Right ventricle myocardium superior (tissue), 1 donor: ENCODE data around the gene SLC66A1. TPM values are rescaled to one million over a fixed set of nuclear protein-coding genes. Genes with fewer than 3 reads are reported as not detected.

Source experiments
- ATAC-seq: fragments of 200-7000 bp; cut with Tn5 transposase; one replicate; pipeline ENCODE4 v1.9.1; 2020; ENCODE audit warnings: mild to moderate bottlenecking; ENCODE audit not compliant: poor library complexity
- DNase-seq: peaks from one replicate; pipeline ENCODE4 v3.0.0-alpha.2; 2020
- intact Hi-C: fragments of 100-400 bp; cut with DNase I; formaldehyde crosslinking; loops from one replicate; pipeline ENCODE4 v1.11.2; 2022
- total RNA-seq: library from RNA; stranded (reverse); fragmentation: NEBNext Ultra II Directional; extraction: Animal tissue kit (Norgen Biotek cat#: 25700); gene quantifications from one replicate; pipeline ENCODE4 v1.2.1, GENCODE V29; 2021
- donor health status: DM: no; HTN: yes; CAD: no; lungs with severe emphysema.

SLC66A1 gene
- total RNA-seq, 1 donor from 2014 or later: 5.8 TPM

DNA sequence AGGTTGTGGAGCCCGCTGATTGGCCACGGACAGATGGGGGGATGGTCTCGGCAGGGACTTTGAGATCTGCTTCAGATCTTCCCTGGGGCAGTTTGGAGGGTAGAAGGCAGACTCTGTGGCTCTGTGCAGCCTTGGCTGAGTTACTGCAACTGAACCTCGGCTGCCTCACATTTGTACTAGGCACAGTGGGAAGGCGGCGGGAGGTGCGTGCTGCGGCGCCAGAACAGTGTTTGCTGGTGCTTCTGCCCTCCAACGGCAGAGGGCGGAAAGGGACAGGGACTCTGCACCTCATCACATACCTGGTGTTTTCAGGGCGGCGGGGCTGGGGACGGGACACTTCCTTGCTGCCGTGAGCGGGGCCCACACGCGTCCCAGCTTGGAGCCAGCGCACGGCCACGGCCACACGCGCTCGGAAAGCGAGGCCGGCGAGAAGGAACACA, 26.2 kb downstream of the SLC66A1 start:
- ATAC-seq (no peak), DNase-seq (peak; percentile 41)
- intact Hi-C loops: no loop called here

DNA sequence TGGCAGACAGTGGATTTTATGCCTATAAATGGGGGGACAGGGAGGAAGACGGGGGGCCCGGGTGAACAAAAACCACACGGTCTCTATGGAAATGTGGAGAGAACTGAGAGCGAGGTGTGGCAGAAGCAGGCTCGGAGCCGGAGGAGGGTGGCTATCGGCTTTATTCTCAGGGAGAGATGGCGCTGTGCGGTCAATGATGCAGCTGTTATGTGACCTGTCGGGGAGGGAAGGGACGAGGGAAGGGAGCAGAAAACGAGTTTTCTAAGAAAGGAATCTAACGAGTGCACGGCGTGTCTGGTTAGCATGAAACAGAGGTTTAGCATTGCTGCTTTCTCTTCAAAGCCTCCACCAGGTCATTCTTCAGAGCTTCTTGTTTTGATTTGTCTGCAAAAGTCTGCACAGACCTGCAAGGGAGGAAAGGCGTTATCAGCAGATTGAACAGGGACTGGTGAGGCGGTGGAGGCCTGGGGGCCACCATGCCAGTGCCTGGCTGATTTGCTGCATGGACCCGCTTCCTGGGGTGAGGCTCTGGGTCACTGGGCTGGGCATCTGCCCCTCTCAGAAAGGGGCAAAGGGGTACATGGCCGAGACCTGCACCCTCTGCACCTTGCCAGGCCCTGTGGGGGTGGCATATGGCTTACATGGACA, 27.2 kb downstream of the SLC66A1 start:
- DNase-seq: no peak
- ATAC-seq: no peak
- intact Hi-C loops: no loop called here

GRCh38 chr1:19340387-19340937, 28.3 kb downstream of the SLC66A1 start:
- intact Hi-C loops: loop anchor here (5.0 kb wide), 1 partner anchor 312 kb away; no protein-coding TSS in a partner anchor
- no peak for DNase-seq
- no peak for ATAC-seq

- DNase-seq (peak; percentile 80), ATAC-seq (peak; percentile 46)
- intact Hi-C loops: loop anchor here (5.0 kb wide), 1 partner anchor 311 kb away; no protein-coding TSS in a partner anchor
These were observed 29.3 kb downstream of the SLC66A1 start for GRCh38 chr1:19341201-19342061.

DNA sequence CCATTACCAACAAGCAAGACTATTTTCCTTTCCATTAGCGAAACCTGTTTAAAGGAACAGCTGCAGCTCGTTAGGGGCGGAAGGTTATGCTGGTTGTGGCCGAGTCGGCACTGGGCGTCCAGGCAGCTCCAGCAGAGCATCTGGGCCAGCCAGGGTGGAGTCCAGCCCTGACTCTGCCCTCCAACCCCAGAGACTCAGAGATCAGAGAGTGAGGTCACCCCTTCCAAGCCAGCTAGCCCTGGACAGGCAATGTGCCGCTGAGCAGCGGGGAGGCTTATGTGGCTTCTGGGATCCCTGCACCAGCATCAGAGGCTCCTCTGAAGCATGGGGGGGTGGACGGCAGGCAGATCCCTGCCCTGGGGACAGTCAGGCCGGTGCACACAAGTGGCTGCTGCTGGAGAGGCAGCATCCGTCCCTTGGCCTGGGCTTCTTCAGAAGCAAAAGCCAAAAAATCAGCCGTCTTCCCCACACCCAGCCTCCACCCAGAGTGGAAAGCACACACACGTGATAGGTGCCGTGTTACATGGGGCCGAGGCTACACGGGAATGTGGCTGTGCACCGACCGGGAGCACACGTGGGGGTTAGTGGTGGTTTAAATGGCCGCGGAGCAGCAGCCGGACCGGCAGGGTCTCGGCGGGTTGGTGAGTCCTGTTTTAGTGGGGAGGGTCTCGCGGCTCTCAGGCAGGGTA, 30.1 kb downstream of the SLC66A1 start:
- peak; percentile 56 for ATAC-seq
- intact Hi-C loops: loop anchor here (5.0 kb wide), 1 partner anchor 310 kb away; no protein-coding TSS in a partner anchor

GRCh38 chr1:19342894-19343616, 30.9 kb downstream of the SLC66A1 start:
- DNase-seq (peak; percentile 36), ATAC-seq (no peak)
- intact Hi-C loops: loop anchor here (5.0 kb wide), 1 partner anchor 309 kb away; no protein-coding TSS in a partner anchor

More for the DNA sequence above, 30.1 kb downstream of the SLC66A1 start:
- DNase-seq: peak; percentile 73

DNA sequence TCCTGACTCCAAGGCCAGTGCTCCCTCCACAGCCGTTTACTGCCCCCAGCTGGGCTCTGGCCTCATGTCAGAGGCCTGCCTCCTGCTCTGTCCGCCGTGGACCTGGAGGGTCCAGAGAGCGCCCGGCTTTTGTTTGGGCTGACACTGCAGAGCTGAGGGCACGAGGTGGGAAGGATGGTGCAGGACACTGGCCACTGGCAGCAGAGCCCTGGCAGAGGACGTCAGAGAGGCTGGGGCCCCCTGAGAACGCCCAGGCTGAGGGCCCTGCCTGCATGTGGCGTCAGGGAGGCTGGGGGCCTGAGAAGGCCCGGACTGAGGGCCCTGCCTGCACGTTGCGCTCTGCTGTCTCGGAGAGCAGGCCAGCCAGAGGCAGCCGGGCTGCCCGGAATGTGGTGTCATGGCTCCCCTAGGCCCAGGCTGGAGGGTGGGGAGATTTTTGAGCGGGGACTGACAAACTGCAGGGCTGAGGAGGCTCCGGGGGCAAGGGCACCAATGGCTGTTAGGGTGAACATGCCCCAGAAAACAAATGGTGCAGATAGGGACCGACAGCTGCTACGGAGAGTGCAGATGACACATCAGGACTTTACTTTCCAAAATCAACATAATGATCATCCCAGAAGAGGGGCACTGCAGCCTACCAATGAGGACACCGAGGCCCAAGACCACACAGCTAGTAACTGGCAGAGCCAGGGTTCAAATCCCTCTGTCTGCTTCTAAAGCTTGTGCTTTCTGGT, 31.7 kb downstream of the SLC66A1 start:
- intact Hi-C loops: loop anchor here (5.0 kb wide), 1 partner anchor 309 kb away; no protein-coding TSS in a partner anchor
- ATAC-seq (no peak), DNase-seq (peak; percentile 37)

DNA sequence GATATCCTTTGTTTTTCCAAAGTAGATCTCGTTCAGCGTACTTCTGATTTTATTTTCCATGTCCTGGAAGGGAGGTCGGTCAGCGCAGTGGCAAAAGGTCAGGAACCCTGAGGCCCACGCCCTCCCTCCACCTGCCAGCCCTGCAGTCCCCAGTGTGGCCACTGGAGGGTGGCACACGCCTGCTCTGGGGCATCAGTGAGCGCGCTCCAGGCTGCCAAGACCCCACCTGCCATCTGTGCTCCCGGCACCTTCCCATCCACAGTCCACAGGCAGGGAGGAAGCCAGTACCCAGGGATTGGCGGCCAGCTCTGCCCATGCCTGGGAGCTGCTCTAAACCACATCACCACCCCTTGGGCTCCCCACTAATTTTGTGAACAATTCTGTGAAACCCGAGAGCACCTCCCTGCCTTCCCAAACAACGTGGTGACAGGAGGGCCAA, 32.3 kb downstream of the SLC66A1 start:
- peak; percentile 76 for DNase-seq
- intact Hi-C loops: loop anchor here (5.0 kb wide), 1 partner anchor 308 kb away; no protein-coding TSS in a partner anchor
- ATAC-seq: peak; percentile 69

- intact Hi-C loops: loop anchor here (5.0 kb wide), 1 partner anchor 307 kb away; no protein-coding TSS in a partner anchor
- no peak for DNase-seq
- no peak for ATAC-seq
These were observed 32.7 kb downstream of the SLC66A1 start for GRCh38 chr1:19344831-19345230.

GRCh38 chr1:19345391-19345790, 33.3 kb downstream of the SLC66A1 start:
- no peak for ATAC-seq
- intact Hi-C loops: no loop called here

GRCh38 chr1:19346026-19346425, 33.9 kb downstream of the SLC66A1 start:
- intact Hi-C loops: no loop called here

More at GRCh38 chr1:19345391-19345790, 33.3 kb downstream of the SLC66A1 start:
- no peak for DNase-seq

DNA sequence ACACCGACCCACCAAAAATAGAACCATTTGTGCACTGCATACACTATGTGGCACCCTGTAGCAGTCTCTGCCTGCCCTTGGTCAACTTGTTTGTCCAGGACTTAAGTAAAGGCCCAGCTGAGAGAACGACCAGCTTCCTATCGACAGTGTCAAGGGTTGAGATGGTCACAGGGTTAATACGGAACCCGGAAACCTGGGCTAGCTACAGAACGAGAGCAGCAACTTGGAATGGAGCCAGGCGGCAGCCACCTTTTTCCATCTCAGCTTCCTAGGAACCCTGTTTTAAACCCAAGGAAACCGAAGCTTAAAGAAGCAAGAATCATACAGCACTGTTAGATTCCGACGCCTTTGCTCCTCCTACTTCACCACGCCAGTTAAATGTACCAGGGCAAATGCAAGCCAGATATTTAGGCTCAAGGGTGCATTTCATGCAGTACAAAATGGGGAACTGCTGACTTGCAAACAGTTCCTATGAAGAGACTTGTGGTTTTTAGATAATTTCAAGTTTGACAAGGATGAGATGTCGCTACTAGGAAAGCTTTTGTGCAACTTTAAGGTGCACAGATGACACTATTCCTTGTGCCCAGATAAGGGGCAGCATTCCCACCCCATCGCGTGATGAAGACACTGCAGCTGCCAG, 35.5 kb downstream of the SLC66A1 start:
- ATAC-seq (no peak), DNase-seq (no peak)
- intact Hi-C loops: no loop called here

More at GRCh38 chr1:19346026-19346425, 33.9 kb downstream of the SLC66A1 start:
- ATAC-seq: no peak
- no peak for DNase-seq

GRCh38 chr1:19348441-19349198, 36.5 kb downstream of the SLC66A1 start:
- ATAC-seq: no peak
- intact Hi-C loops: no loop called here
- no peak for DNase-seq

GRCh38 chr1:19349999-19350398, 37.9 kb downstream of the SLC66A1 start:
- intact Hi-C loops: no loop called here
- no peak for ATAC-seq
- DNase-seq: no peak

GRCh38 chr1:19350566-19350965, 38.4 kb downstream of the SLC66A1 start:
- intact Hi-C loops: no loop called here
- ATAC-seq (no peak), DNase-seq (no peak)

- ATAC-seq (no peak), DNase-seq (no peak)
- intact Hi-C loops: no loop called here
These were observed 39.7 kb downstream of the SLC66A1 start for GRCh38 chr1:19351873-19352272.
